ENCODE results near the gene GDPD1. TPM values are rescaled to one million over a fixed set of nuclear protein-coding genes. Genes with fewer than 3 reads are reported as not detected.
"Not testable (repeated sequence)": the region's sequence is repeated elsewhere in the genome, so short reads cannot be mapped to it uniquely, and the experiment has no call there.

Gene GDPD1
- 0.65 TPM in 1 of 2 replicates, not detected in the other for total RNA-seq (2014; rRNA removed; shearing (Covaris generic))

DNA sequence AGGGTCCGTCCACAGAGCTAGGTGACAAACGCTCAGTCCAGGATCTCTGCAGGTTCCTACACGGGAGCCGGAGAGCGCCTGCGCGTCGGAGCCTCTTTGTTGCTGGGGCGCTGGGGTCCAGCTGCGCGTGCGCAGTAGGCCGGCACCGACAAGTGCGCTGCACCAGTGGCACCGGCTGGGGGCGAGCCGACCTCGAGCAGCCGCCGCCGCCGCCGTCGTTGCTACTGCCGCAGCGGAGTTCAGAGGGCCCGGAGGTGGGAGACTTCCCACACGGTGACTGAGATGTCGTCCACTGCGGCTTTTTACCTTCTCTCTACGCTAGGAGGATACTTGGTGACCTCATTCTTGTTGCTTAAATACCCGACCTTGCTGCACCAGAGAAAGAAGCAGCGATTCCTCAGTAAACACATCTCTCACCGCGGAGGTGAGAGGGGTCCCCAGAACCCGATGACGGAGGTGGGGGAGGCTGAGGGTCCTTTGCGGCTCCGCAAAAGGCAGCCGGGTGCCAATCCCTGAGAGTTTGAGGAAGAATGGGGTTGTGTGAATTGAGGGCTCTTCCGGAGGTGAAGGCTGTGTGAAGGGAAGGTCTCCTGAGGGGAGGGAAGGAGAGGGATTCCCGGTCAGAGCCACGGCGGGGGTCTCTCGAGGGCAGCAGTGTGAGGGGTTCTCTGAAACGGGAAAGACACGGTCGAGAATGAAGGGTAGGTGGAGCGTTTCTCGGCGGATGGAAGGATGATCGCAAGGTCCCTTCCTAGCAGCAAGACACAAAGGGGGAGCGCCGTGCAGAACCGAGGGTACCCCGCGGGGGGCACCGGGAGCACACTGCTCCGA, at the start of gene GDPD1:
Gene GDPD1, plus strand, starts transcription at position 184 of the 831 bp plus-strand sequence. Its CDS starts 99 bp downstream, at position 283.
- DNase-seq (ENCODE audit: low spot score) = peak; percentile 95

GRCh38 chr17:59172436-59173004, 47.8 kb upstream of the GDPD1 start:
- DNase-seq (ENCODE audit: low spot score) = no peak

DNA sequence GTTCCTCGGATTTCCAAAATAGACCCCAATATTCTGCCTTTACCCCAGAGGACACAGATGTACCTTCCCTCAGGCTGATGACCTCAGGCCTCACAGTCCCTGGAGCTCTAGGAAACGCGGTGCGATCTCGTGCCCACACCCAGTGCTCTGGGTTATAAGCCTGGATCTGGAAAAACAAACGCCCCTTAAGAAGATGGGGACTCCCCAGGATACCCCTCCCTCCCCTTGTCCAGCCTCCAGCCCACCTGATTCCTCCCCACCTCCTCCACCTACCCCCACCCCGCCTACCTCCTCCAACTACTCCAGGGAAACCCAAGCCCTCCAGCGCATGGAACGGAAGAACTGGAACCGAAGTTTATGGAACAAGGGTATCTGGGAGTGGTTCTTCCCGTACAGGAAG, 45.6 kb upstream of the GDPD1 start:
- DNase-seq (ENCODE audit: low spot score) = no peak

DNA sequence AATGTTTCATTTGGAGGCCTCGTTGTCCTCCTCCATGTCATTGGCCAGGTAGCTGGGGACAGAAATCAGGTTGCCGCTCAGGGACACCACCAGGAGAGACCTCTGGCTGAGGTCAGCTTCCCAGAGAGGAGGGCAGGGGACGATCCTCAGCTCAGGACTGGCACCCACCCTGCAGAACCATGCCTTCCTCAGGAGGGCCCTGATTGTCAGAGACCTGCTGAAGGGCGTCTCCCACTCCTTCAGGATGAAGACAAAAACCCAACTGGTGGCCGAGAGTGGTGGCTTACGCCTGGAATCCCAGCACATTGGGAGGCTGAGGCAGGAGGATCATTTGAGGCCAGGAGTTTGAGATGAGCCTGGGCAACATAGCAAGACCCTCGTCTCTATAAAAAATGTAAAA, 45.2 kb upstream of the GDPD1 start:
- DNase-seq (ENCODE audit: low spot score) = no peak

- no peak for DNase-seq (ENCODE audit: low spot score)
These were observed 41.9 kb upstream of the GDPD1 start for GRCh38 chr17:59178266-59178985.

- not testable (repeated sequence) for DNase-seq (ENCODE audit: low spot score)
These were observed 40.7 kb upstream of the GDPD1 start for GRCh38 chr17:59179601-59180000.

GRCh38 chr17:59180626-59181025, 39.7 kb upstream of the GDPD1 start:
- no peak for DNase-seq (ENCODE audit: low spot score)

GRCh38 chr17:59181481-59181880, 38.8 kb upstream of the GDPD1 start:
- DNase-seq (ENCODE audit: low spot score) = no peak

DNA sequence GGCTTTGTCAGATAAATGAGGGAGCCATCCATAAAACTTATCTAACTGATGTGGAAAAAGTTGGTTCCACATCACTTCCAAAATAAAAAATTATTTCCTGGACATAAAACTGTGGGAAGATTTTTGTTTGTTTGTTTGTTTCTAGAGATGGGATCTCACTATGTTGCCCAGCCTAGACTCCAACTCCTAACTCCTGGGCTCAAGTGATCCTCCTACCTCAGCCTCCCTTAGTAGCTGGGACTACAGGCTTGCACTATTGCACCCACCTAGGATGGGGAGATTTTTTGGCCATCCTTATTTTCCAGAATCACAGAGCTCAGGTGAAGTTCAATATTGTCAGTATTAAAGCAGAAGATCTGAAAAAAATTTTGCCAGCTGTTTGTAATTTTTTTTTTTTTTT, 34.3 kb upstream of the GDPD1 start:
- DNase-seq (ENCODE audit: low spot score) = no peak

DNA sequence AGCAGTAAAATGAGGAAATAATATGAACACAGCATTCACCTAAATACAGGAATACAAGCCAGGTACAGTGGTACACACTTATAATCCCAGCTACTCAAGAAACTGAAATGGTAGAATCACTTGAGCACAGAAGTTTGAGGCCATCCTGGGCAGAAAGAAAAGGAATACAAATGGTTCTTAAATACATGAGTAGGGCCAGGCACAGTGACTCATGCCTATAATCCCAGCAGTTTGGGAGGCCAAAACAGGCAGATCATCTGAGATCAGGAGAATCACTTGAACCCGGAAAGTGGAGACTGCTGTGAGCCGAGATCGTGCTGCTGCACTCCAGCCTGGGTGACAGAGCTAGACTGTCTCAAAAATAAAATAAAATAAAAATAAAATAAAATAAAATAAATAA, 33.5 kb upstream of the GDPD1 start:
- DNase-seq (ENCODE audit: low spot score) = no peak

GRCh38 chr17:59190806-59191205, 29.5 kb upstream of the GDPD1 start:
- no peak for DNase-seq (ENCODE audit: low spot score)

GRCh38 chr17:59193336-59193862, 26.9 kb upstream of the GDPD1 start:
- no peak for DNase-seq (ENCODE audit: low spot score)

GRCh38 chr17:59199398-59199797, 20.9 kb upstream of the GDPD1 start:
- no peak for DNase-seq (ENCODE audit: low spot score)

DNA sequence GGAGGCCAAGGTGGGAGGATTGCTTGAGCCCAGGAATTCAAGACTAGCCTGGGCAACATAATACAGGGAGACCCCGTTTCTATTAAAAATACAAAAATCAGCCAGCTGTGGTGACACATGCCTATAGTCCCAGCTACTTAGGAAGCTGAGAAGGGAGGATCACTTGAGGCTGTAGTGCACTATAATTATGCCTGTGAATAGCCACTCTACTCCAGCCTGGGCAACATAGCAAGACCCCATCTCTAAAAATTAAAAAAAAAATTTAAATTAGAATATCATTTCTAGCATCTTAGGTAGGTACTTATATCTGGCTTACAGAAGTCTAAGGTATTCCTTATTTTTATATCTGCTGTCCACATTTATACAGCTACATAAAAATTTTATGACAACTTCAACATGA, 18.0 kb upstream of the GDPD1 start:
- no peak for DNase-seq (ENCODE audit: low spot score)

DNA sequence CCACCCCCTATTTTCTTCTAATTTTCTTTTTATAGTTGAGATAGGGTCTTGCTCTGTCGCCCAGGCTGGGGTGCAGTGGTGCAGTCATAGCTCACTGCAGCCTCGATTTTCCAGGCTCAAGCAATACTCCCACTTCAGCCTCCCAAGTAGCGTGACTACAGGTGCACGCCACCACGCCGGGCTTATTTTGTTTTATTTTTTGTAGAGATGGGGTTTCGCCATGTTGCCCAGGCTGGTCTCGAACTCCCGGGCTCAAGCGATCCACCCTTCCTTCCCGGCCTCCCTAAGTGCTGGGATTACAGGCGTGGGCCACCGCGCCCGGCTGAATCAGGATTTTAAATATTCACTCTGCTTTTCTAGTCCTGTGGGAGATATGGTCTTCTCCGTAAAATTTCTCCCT, 941 bp upstream of the GDPD1 start:
- no peak for DNase-seq (ENCODE audit: low spot score)

GRCh38 chr17:59219992-59220327, 351 bp upstream of the GDPD1 start:
- DNase-seq (ENCODE audit: low spot score) = no peak

DNA sequence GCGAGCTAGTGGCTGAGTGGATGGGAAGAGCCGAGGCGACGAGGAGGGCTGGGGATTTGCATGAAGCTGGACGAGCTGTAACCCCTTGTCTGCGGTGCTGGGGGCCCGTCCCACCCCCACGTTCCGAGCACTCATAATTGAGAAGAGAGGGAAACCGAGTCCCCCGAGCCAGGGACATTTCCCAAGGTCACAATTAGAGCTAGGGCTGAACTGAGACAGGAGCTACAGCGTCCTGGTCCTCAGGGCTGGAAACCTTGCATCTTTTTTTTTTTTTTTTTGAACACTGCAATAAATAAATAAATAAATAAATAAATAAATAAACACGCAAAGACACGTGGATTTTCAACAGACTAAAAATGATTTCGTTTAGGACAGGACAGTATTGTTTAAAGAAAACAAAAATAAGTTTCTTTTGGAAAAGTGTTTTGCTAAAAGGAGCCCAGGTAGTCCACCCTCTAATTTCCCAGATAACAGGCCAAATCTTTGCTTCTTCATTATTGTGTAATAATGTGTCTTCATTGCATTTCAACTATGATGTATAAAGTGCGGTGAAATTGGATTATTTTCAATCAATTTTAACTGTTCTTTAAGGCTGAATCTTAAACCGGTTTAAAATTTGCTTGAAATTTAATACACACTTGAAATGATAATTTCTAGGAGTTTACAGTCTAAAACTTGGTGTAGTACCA, 992 bp downstream of the GDPD1 start:
- DNase-seq (ENCODE audit: low spot score) = peak; percentile 9

DNA sequence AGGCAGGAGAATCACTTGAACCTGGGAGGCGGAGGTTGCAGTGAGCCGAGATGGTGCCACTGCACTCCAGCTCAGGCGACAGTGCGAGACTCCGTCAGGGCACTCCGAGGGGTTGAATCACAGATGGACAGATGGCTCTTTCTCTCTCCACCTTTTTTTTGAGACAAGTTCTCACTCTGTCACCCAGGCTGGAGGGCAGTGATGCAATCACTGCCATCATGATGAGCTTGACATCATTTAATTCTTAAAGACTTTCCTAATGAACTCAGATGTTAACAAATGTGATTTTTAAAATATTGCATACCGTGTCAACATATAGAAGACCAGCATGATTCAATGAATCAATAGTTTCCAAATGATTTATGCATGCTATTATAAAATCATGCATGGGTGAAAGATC, 3.5 kb downstream of the GDPD1 start:
- DNase-seq (ENCODE audit: low spot score) = no peak

DNA sequence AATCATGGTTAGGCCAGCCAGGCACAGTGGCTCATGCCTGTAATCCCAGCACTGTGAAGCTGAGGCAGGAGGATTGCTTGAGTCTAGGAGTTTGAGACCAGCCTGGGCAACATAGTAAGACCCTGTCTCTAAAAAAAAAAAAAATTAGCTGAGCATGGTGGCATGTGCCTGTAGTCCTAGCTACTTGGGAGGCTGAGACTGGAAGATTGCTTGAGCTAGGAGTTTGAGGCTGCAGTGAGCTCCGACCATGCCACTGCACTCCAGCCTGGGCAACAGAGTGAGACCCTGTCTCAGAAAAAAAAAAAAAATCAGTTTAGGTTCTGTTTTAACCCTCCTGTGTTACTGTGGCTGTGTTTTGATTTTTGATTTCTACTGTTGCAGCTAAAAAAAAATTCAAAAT, 8.3 kb downstream of the GDPD1 start:
- DNase-seq (ENCODE audit: low spot score) = not testable (repeated sequence)

DNA sequence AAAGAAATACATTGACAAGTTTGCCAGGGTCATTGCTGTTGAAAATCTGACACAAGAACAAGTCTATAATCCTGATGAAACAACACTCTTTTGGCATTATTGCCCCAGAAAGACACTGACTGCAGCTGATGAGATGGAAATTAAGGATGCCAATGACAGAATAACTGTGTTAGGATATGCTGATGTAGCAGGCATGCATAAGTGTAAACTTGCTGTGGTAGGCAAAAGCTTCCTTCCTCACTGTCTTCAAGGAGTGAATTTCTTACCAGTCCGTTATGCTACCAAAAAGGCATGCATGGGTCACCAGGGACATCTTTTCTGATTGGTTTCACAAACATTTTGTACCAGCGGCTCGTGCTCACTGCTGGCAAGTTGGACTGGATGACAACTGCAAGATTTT, 10.5 kb downstream of the GDPD1 start:
- no peak for DNase-seq (ENCODE audit: low spot score)

DNA sequence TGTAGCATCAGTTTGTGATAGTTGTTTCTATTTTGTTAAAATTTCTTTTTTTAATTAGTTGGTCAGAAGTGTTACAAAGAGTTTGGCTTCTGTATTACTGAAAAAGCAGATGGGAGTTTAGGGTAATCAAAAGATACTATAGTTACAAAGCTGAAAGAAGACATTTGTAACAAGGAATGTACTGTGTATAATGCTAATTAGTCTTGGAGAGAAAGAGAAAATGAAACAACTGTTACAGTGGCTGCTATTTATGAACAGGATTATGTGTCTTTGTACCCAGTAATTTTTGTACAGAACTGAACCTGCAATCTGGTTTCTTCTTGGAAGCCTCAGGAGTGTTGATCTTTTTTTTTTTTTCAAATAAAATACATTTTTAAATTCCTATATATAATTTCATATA, 14.3 kb downstream of the GDPD1 start:
- no peak for DNase-seq (ENCODE audit: low spot score)

DNA sequence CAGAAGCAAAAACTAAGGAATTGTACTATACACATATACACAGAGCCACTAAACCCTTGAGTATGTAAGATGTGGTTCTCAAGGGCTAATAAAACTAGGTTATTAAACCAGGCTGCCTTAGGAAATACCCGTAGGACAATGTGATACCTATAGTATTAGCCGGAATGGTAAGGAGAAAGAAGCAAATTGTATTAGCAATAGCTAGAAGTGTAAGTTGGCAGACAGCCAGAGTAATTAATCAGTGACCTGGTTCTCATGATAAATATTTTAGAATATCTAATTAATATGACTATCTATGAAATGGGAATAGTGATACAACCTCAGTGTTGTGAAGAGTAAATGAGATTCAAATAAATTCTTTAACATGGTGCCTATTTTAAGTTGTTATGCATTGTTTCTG, 18.6 kb downstream of the GDPD1 start:
- DNase-seq (ENCODE audit: low spot score) = peak; percentile 15

Measured in HT-29 (cell line).